HEK293 (cell line): Measurements from ENCODE around the gene MRPL34.

ENCODE experiments used
- CTCF ChIA-PET: fragments of 350-600 bp; formaldehyde crosslinking; extraction: SDS; loops from one replicate; lab custom pipeline; 2021; ENCODE audit warnings: antibody characterized with exemption; lab: Yijun Ruan, JAX
- POLR2A ChIA-PET: fragments of 300-600 bp; formaldehyde crosslinking; extraction: SDS; loops from one replicate; lab custom pipeline; 2020; ENCODE audit warnings: antibody characterized with exemption, inconsistent platforms; lab: Yijun Ruan, JAX
- H3K27ac ChIP-seq: fragments of 200-500 bp; sonication (Bioruptor generic); 2 replicates; pipeline ENCODE4 v1.5.1; 2014; ENCODE audit warnings: low read depth, low read length, control low read depth, inconsistent platforms; ENCODE audit errors: extremely low read depth
- H3K36me3 ChIP-seq, 2 experiments: fragments of 200-500 bp in 1 of 2; sonication (Bioruptor generic) in 1 of 2; 1 replicate in 1 of 2; 2 replicates in 1 of 2; pipeline ENCODE4 v1.5.1; 2014 to 2017; ENCODE audit warnings: inconsistent platforms in 2 of 2, low read length in 2 of 2; ENCODE audit not compliant: control insufficient read depth in 2 of 2, insufficient read depth in 1 of 2
- H3K4me1 ChIP-seq: fragments of 200-500 bp; sonication (Bioruptor generic); 2 replicates; pipeline ENCODE4 v1.5.1; 2014; ENCODE audit warnings: mild to moderate bottlenecking, low read length, inconsistent platforms; ENCODE audit not compliant: control insufficient read depth, insufficient read depth
- H3K4me3 ChIP-seq: 2 replicates; pipeline ENCODE4 v1.5.1; 2011; ENCODE audit warnings: low read depth, mild to moderate bottlenecking, control low read depth, low read length, moderate library complexity
- H3K9me3 ChIP-seq: fragments of 200-500 bp; sonication (Bioruptor generic); 2 replicates; pipeline ENCODE4 v1.5.1; 2014; ENCODE audit warnings: low read depth, low read length, inconsistent platforms; ENCODE audit not compliant: control insufficient read depth, insufficient read depth
- SALL2 ChIP-seq: fragments of 450-650 bp; formaldehyde crosslinking; IDR thresholded peaks from 2 replicates; pipeline ENCODE4 v1.5.0; 2017; ENCODE audit warnings: missing biosample characterization, mild to moderate bottlenecking, missing genetic modification characterization, borderline replicate concordance
- SP2 ChIP-seq: fragments of 450-650 bp; formaldehyde crosslinking; IDR thresholded peaks from 2 replicates; pipeline ENCODE4 v1.5.1; 2016; ENCODE audit warnings: missing biosample characterization, missing genetic modification characterization
- ZFP37 ChIP-seq: fragments of 450-650 bp; formaldehyde crosslinking; IDR thresholded peaks from 2 replicates; pipeline ENCODE4 v1.5.1; 2016; ENCODE audit warnings: missing biosample characterization, missing genetic modification characterization
- ZNF16 ChIP-seq: fragments of 450-650 bp; formaldehyde crosslinking; IDR thresholded peaks from 2 replicates; pipeline ENCODE4 v1.5.1; 2016; ENCODE audit warnings: low read depth, missing biosample characterization, missing genetic modification characterization
- ZNF202 ChIP-seq: fragments of 450-650 bp; formaldehyde crosslinking; IDR thresholded peaks from 2 replicates; pipeline ENCODE4 v1.5.1; 2016; ENCODE audit warnings: missing biosample characterization, missing genetic modification characterization, borderline replicate concordance
- ZNF335 ChIP-seq: fragments of 450-650 bp; formaldehyde crosslinking; conservative IDR thresholded peaks from 2 replicates; pipeline ENCODE4 v1.5.1; 2016; ENCODE audit warnings: missing biosample characterization, missing genetic modification characterization
- ZNF433 ChIP-seq: fragments of 450-650 bp; formaldehyde crosslinking; IDR thresholded peaks from 2 replicates; pipeline ENCODE4 v1.5.1; 2016; ENCODE audit warnings: missing biosample characterization, missing genetic modification characterization, low read depth
- ZNF707 ChIP-seq: fragments of 450-650 bp; formaldehyde crosslinking; IDR thresholded peaks from 2 replicates; pipeline ENCODE4 v1.5.1; 2016; ENCODE audit warnings: missing biosample characterization, missing genetic modification characterization
- ZNF747 ChIP-seq: fragments of 450-650 bp; formaldehyde crosslinking; IDR thresholded peaks from 2 replicates; pipeline ENCODE4 v1.5.1; 2016; ENCODE audit warnings: missing biosample characterization, missing genetic modification characterization
- ZNF776 ChIP-seq: fragments of 450-650 bp; formaldehyde crosslinking; IDR thresholded peaks from 2 replicates; pipeline ENCODE4 v1.5.0; 2017; ENCODE audit warnings: missing biosample characterization, missing genetic modification characterization, borderline replicate concordance

MRPL34 gene

GRCh38 chr19:17352608-17353280, 47.1 kb downstream of the MRPL34 start:
- Histone ChIP-seq H3K4me1 (no peaks in the 10 kb centered on the region), H3K36me3 (no peaks in the 10 kb centered on the region), H3K27ac (no peak overlapping the region), H3K9me3 (no peaks in the 10 kb centered on the region), H3K4me3 (no peak overlapping the region)
- ChIA-PET CTCF (no interaction called here), POLR2A (no interaction called here)
- TF ChIP-seq ZNF16 (tag by site-specific recombination) (peak; percentile 92), SALL2 (tag by site-specific recombination) (no peak), ZFP37 (no peak), ZNF202 (tag by site-specific recombination) (no peak), SP2 (peak; percentile 14; the same call in 1 of the 2 replicates), ZNF335 (tag by site-specific recombination) (no peak)

GRCh38 chr19:17353386-17353785, 47.7 kb downstream of the MRPL34 start:
- ChIA-PET POLR2A (no interaction called here), CTCF (no interaction called here)
- no peak for TF ChIP-seq ZNF747
- no peak for TF ChIP-seq ZNF707 (tag by site-specific recombination)
- no peak for TF ChIP-seq ZNF433 (tag by site-specific recombination)
- no peak for TF ChIP-seq ZNF776 (tag by site-specific recombination)
- Histone ChIP-seq H3K27ac (no peak overlapping the region), H3K4me3 (no peak overlapping the region), H3K4me1 (no peaks in the 10 kb centered on the region), H3K9me3 (no peaks in the 10 kb centered on the region), H3K36me3 (no peaks in the 10 kb centered on the region)
